DND-41 (cell line): ENCODE measurements around the gene CEP290.

Experiments
- ATAC-seq: fragments of 200-7000 bp; cut with Tn5 transposase; 3 replicates; pipeline ENCODE4 v1.9.1; 2021; ENCODE audit warnings: low read depth; ENCODE audit not compliant: insufficient read depth
- DNase-seq: peaks from one replicate; pipeline ENCODE4 v3.0.0-alpha.2; 2020
- H2AFZ ChIP-seq: 2 replicates; pipeline ENCODE4 v1.6.0; 2012; ENCODE audit warnings: low read depth, low read length
- H3K27ac ChIP-seq: 2 replicates; pipeline ENCODE4 v1.5.1; 2012; ENCODE audit warnings: low read length, inconsistent platforms
- H3K27me3 ChIP-seq: fragments of 200-600 bp; sonication (generic); 2 replicates; pipeline ENCODE4 v1.6.0; 2012; ENCODE audit warnings: low read length, mild to moderate bottlenecking, inconsistent platforms; ENCODE audit not compliant: insufficient read depth, poor library complexity
- H3K36me3 ChIP-seq: 2 replicates; pipeline ENCODE4 v1.5.1; 2012; ENCODE audit warnings: low read length, inconsistent platforms; ENCODE audit not compliant: insufficient read depth
- H3K4me1 ChIP-seq: 2 replicates; pipeline ENCODE4 v1.5.1; 2012; ENCODE audit warnings: mild to moderate bottlenecking, low read length; ENCODE audit not compliant: insufficient read depth
- H3K4me2 ChIP-seq: 2 replicates; pipeline ENCODE4 v1.6.0; 2012; ENCODE audit warnings: mild to moderate bottlenecking, moderate library complexity, low read length, inconsistent platforms; ENCODE audit not compliant: insufficient read depth
- H3K4me3 ChIP-seq, 2 experiments: fragments of 200-600 bp in 1 of 2; shearing (Covaris generic) in 1 of 2; 2 replicates each; pipeline ENCODE4 v1.5.1; 2012 to 2016; ENCODE audit warnings: inconsistent platforms in 2 of 2, low read length in 2 of 2, mild to moderate bottlenecking in 2 of 2, low read depth in 1 of 2, moderate library complexity in 1 of 2
- H3K79me2 ChIP-seq: 2 replicates; pipeline ENCODE4 v1.6.0; 2012; ENCODE audit warnings: low read length, inconsistent platforms; ENCODE audit not compliant: insufficient read depth
- H3K9ac ChIP-seq: 2 replicates; pipeline ENCODE4 v1.6.0; 2012; ENCODE audit warnings: low read depth, mild to moderate bottlenecking, inconsistent platforms, low read length, moderate library complexity
- H3K9me3 ChIP-seq: 2 replicates; pipeline ENCODE4 v1.5.1; 2012; ENCODE audit warnings: low read length, moderate library complexity, mild to moderate bottlenecking, inconsistent platforms; ENCODE audit not compliant: insufficient read depth, severe bottlenecking
- H4K20me1 ChIP-seq: 2 replicates; pipeline ENCODE4 v1.6.0; 2012; ENCODE audit warnings: low read length; ENCODE audit not compliant: insufficient read depth
- CTCF ChIP-seq: IDR thresholded peaks from 2 replicates; pipeline ENCODE4 v1.5.1; 2012; ENCODE audit warnings: borderline replicate concordance, low read length, moderate library complexity, mild to moderate bottlenecking; ENCODE audit not compliant: poor library complexity, severe bottlenecking; ENCODE audit errors: extremely low read depth
- EZH2 ChIP-seq: IDR thresholded peaks from 3 replicates; pipeline ENCODE4 v1.6.1; 2012; ENCODE audit warnings: borderline replicate concordance, low read depth, mild to moderate bottlenecking, moderate library complexity, low read length, inconsistent platforms; ENCODE audit not compliant: severe bottlenecking

CEP290 gene

GRCh38 chr12:88067301-88067700, 74.6 kb downstream of the CEP290 start:
- Histone ChIP-seq H3K9ac (no peak overlapping the region), H3K4me3 (no peak overlapping the region), H3K4me1 (no peaks in the 10 kb centered on the region), H3K27me3 (no peaks in the 10 kb centered on the region), H3K9me3 (no peaks in the 10 kb centered on the region), H3K27ac (no peak overlapping the region), H3K4me2 (no peak overlapping the region), H3K79me2 (no peaks in the 10 kb centered on the region), H2AFZ (no peak overlapping the region), H4K20me1 (no peaks in the 10 kb centered on the region), H3K36me3 (peaks cover 45% of the 10 kb centered on the region)
- DNase-seq (no peak), ATAC-seq (no peak)
- no peak for TF ChIP-seq CTCF
- no peak for TF ChIP-seq EZH2

- no peak for ATAC-seq
- no peak overlapping the region for H2AFZ ChIP-seq
- peaks cover 46% of the 10 kb centered on the region for H3K36me3 ChIP-seq
- H3K4me1 ChIP-seq: no peaks in the 10 kb centered on the region
- H3K79me2 ChIP-seq: no peaks in the 10 kb centered on the region
- no peak overlapping the region for H3K4me3 ChIP-seq
- TF ChIP-seq CTCF (no peak), EZH2 (no peak)
- DNase-seq: no peak
- H3K4me2 ChIP-seq: no peak overlapping the region
- H3K27me3 ChIP-seq: no peaks in the 10 kb centered on the region
- no peaks in the 10 kb centered on the region for H3K9me3 ChIP-seq
- H4K20me1 ChIP-seq: no peaks in the 10 kb centered on the region
- H3K9ac ChIP-seq: no peak overlapping the region
- H3K27ac ChIP-seq: no peak overlapping the region
Measured at GRCh38 chr12:88063375-88063774, 78.5 kb downstream of the CEP290 start.

- H4K20me1 ChIP-seq: no peaks in the 10 kb centered on the region
- TF ChIP-seq CTCF (no peak), EZH2 (no peak)
- no peaks in the 10 kb centered on the region for H3K4me1 ChIP-seq
- no peak overlapping the region for H3K4me2 ChIP-seq
- no peaks in the 10 kb centered on the region for H3K9me3 ChIP-seq
- H3K4me3 ChIP-seq: no peak overlapping the region
- H3K79me2 ChIP-seq: no peaks in the 10 kb centered on the region
- no peak for ATAC-seq
- no peak overlapping the region for H3K9ac ChIP-seq
- peaks cover 48% of the 10 kb centered on the region for H3K36me3 ChIP-seq
- no peak overlapping the region for H2AFZ ChIP-seq
- no peak overlapping the region for H3K27ac ChIP-seq
- no peak for DNase-seq
- H3K27me3 ChIP-seq: no peaks in the 10 kb centered on the region
Measured at GRCh38 chr12:88062474-88062873, 79.4 kb downstream of the CEP290 start.

- no peaks in the 10 kb centered on the region for H4K20me1 ChIP-seq
- H3K27me3 ChIP-seq: no peaks in the 10 kb centered on the region
- no peak overlapping the region for H3K27ac ChIP-seq
- no peak for ATAC-seq
- H3K4me3 ChIP-seq: no peak overlapping the region
- H3K9me3 ChIP-seq: no peaks in the 10 kb centered on the region
- peaks cover 61% of the 10 kb centered on the region; the same call in 1 of the 2 replicates for H3K36me3 ChIP-seq
- no peak for TF ChIP-seq CTCF
- no peak for TF ChIP-seq EZH2
- no peak overlapping the region for H2AFZ ChIP-seq
- DNase-seq: no peak
- H3K4me1 ChIP-seq: no peaks in the 10 kb centered on the region
- no peak overlapping the region for H3K4me2 ChIP-seq
- no peaks in the 10 kb centered on the region for H3K79me2 ChIP-seq
- no peak overlapping the region for H3K9ac ChIP-seq
Measured at GRCh38 chr12:88058719-88059077, 83.2 kb downstream of the CEP290 start.
